Endodermal cell (in vitro differentiated cells): ENCODE measurements around the gene AK4. TPM values are rescaled to one million over a fixed set of nuclear protein-coding genes. Genes with fewer than 3 reads are reported as not detected.

Experiments
- DNase-seq: peaks from one replicate; pipeline ENCODE4 v3.0.0-alpha.2; 2017
- H3K27ac ChIP-seq: 2 replicates; pipeline ENCODE4 v1.5.1; 2013; ENCODE audit warnings: mild to moderate bottlenecking, low read depth, low read length, moderate library complexity
- H3K27me3 ChIP-seq: 2 replicates; pipeline ENCODE4 v1.6.1; 2013; ENCODE audit warnings: mild to moderate bottlenecking, low read length, moderate library complexity; ENCODE audit not compliant: insufficient read depth, control insufficient read depth, poor library complexity, severe bottlenecking
- H3K36me3 ChIP-seq: 2 replicates; pipeline ENCODE4 v1.7.0; 2013; ENCODE audit warnings: mild to moderate bottlenecking, low read length, moderate library complexity; ENCODE audit not compliant: control insufficient read depth, insufficient read depth
- H3K4me1 ChIP-seq: one replicate; pipeline ENCODE4 v1.7.0; 2013; ENCODE audit warnings: low read length; ENCODE audit not compliant: control insufficient read depth, insufficient read depth
- H3K4me3 ChIP-seq: 2 replicates; pipeline ENCODE4 v1.5.1; 2013; ENCODE audit warnings: mild to moderate bottlenecking, low read length, moderate library complexity
- H3K9ac ChIP-seq: 2 replicates; pipeline ENCODE4 v1.6.1; 2013; ENCODE audit warnings: mild to moderate bottlenecking, low read length, moderate library complexity; ENCODE audit not compliant: poor library complexity, severe bottlenecking; ENCODE audit errors: extremely low read depth
- H3K9me3 ChIP-seq: 2 replicates; pipeline ENCODE4 v1.6.1; 2013; ENCODE audit warnings: mild to moderate bottlenecking, low read length, moderate library complexity; ENCODE audit not compliant: control insufficient read depth
- H3K27ac Mint-ChIP-seq: 2 replicates; pipeline ENCODE4 v1.8.0; 2020; ENCODE audit warnings: mixed read lengths
- H3K27me3 Mint-ChIP-seq: 2 replicates; pipeline ENCODE4 v1.8.0; 2021; ENCODE audit warnings: mild to moderate bottlenecking, mixed read lengths; ENCODE audit not compliant: insufficient read depth
- H3K36me3 Mint-ChIP-seq: 2 replicates; pipeline ENCODE4 v1.8.0; 2020; ENCODE audit warnings: low read depth, mixed read lengths
- H3K4me1 Mint-ChIP-seq: 2 replicates; pipeline ENCODE4 v1.8.0; 2020; ENCODE audit warnings: mixed read lengths
- H3K4me3 Mint-ChIP-seq: 2 replicates; pipeline ENCODE4 v1.8.0; 2020; ENCODE audit warnings: mild to moderate bottlenecking, moderate library complexity, mixed read lengths
- H3K9me3 Mint-ChIP-seq: 2 replicates; pipeline ENCODE4 v1.8.0; 2020; ENCODE audit warnings: mild to moderate bottlenecking, mixed read lengths
- WGBS, 2 experiments: methylation state at CpG; one replicate each; pipeline versions ENCODE4 v1.1.5 to v1.1.7; 2013; ENCODE audit warnings: missing lambda C conversion rate in 2 of 2, mixed read lengths in 1 of 2; ENCODE audit not compliant: insufficient coverage in 1 of 2, insufficient read length in 1 of 2; 5-methylcytosine and 5-hydroxymethylcytosine counted together
- total RNA-seq, 2 donors: library from RNA; stranded (reverse); fragmentation: NEBNext Ultra II Directional in 1 of 2; extraction: Animal tissue kit (Norgen Biotek cat#: 25700) in 1 of 2; gene quantifications; 2 replicates in 1 of 2; 3 replicates in 1 of 2; pipeline ENCODE4 v1.2.1, GENCODE V29; 2021
- TF ChIP-seq, protein P1 (sequence below): fragments of 200-600 bp; sonication (generic); conservative IDR thresholded peaks from 2 replicates; pipeline ENCODE4 v1.5.0; 2021; ENCODE audit warnings: antibody characterized with exemption, mild to moderate bottlenecking

AK4 gene
- total RNA-seq, 2 donors from 2014 or later, result 118 to 139 TPM

GRCh38 chr1:65167586-65168242 lies 19.7 kb downstream of the AK4 start:
- no peak overlapping the region for H3K27ac Mint-ChIP-seq
- H3K9ac ChIP-seq, result no peak overlapping the region
- no peaks in the 10 kb centered on the region for H3K27me3 ChIP-seq
- no peak overlapping the region for H3K27ac ChIP-seq
- TF ChIP-seq, protein P1, sequence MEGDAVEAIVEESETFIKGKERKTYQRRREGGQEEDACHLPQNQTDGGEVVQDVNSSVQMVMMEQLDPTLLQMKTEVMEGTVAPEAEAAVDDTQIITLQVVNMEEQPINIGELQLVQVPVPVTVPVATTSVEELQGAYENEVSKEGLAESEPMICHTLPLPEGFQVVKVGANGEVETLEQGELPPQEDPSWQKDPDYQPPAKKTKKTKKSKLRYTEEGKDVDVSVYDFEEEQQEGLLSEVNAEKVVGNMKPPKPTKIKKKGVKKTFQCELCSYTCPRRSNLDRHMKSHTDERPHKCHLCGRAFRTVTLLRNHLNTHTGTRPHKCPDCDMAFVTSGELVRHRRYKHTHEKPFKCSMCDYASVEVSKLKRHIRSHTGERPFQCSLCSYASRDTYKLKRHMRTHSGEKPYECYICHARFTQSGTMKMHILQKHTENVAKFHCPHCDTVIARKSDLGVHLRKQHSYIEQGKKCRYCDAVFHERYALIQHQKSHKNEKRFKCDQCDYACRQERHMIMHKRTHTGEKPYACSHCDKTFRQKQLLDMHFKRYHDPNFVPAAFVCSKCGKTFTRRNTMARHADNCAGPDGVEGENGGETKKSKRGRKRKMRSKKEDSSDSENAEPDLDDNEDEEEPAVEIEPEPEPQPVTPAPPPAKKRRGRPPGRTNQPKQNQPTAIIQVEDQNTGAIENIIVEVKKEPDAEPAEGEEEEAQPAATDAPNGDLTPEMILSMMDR, result no peak
- H3K36me3 ChIP-seq, result peaks cover 4% of the 10 kb centered on the region
- no peaks in the 10 kb centered on the region for H3K9me3 ChIP-seq
- H3K36me3 Mint-ChIP-seq, result no peaks in the 10 kb centered on the region
- no peak overlapping the region for H3K4me3 ChIP-seq
- WGBS, 2 experiments, result 83 to 91% methylated on average over 5 of the region's 5 CpGs
- no peaks in the 10 kb centered on the region for H3K9me3 Mint-ChIP-seq
- H3K4me3 Mint-ChIP-seq, result no peak overlapping the region
- H3K27me3 Mint-ChIP-seq, result no peaks in the 10 kb centered on the region
- DNase-seq, result no peak
- peaks cover 46% of the 10 kb centered on the region for H3K4me1 Mint-ChIP-seq
- no peaks in the 10 kb centered on the region for H3K4me1 ChIP-seq

GRCh38 chr1:65168867-65169266 lies 20.9 kb downstream of the AK4 start:
- no peaks in the 10 kb centered on the region for H3K27me3 Mint-ChIP-seq
- no peaks in the 10 kb centered on the region for H3K9me3 Mint-ChIP-seq
- no peak overlapping the region for H3K4me3 Mint-ChIP-seq
- Histone ChIP-seq H3K4me3 (no peak overlapping the region), H3K27ac (no peak overlapping the region), H3K4me1 (no peaks in the 10 kb centered on the region), H3K27me3 (no peaks in the 10 kb centered on the region), H3K9me3 (no peaks in the 10 kb centered on the region), H3K9ac (no peak overlapping the region), H3K36me3 (no peaks in the 10 kb centered on the region)
- H3K4me1 Mint-ChIP-seq, result peaks cover 47% of the 10 kb centered on the region
- TF ChIP-seq, protein P1, result no peak
- DNase-seq, result no peak
- no peaks in the 10 kb centered on the region for H3K36me3 Mint-ChIP-seq
- 96 to 100% methylated on average over 2 to 4 of the region's 4 CpGs for WGBS, 2 experiments
- H3K27ac Mint-ChIP-seq, result no peak overlapping the region

DNA sequence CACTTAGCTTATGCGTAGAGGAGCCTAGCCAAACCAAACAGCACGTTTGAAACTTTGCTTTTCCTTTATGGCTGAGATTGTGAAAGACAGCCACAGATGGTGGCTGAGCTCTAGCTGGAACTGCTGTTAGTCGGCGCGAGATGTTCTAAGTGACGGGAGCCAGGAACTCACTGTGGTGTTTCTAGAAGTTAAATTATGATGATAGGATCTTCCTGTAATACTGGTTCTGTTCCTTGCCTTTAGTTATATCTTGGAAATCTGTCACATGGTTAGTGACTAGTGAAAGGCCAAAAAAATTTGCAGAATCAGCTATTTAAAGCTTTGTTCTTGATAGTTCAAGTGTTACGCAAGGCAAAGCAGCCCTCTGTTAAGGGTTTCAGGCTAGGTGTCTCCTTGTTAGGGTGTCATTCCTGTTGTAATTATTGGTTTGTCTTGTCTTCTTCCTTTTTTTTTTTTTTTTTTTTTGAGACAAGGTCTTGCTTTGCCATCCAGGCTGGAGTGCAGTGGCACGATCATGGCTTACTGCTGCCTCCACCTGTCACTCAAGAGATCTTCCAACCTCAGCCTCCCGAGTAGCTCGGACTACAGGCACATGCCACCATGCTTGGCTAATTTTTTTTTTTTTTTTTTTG lies 22.6 kb downstream of the AK4 start:
- H3K9me3 ChIP-seq, result no peaks in the 10 kb centered on the region
- 83 to 94% methylated on average over 3 to 10 of the region's 10 CpGs for WGBS, 2 experiments
- H3K27ac Mint-ChIP-seq, result no peak overlapping the region
- no peaks in the 10 kb centered on the region for H3K36me3 ChIP-seq
- H3K27ac ChIP-seq, result no peak overlapping the region
- no peak overlapping the region for H3K4me3 Mint-ChIP-seq
- peaks cover 48% of the 10 kb centered on the region for H3K4me1 Mint-ChIP-seq
- TF ChIP-seq, protein P1, result no peak
- no peak overlapping the region for H3K9ac ChIP-seq
- no peak for DNase-seq
- no peaks in the 10 kb centered on the region for H3K27me3 ChIP-seq
- no peaks in the 10 kb centered on the region for H3K27me3 Mint-ChIP-seq
- no peak overlapping the region for H3K4me3 ChIP-seq
- no peaks in the 10 kb centered on the region for H3K9me3 Mint-ChIP-seq
- H3K4me1 ChIP-seq, result no peaks in the 10 kb centered on the region
- no peaks in the 10 kb centered on the region for H3K36me3 Mint-ChIP-seq
